ENCODE data around the gene ST6GALNAC3.

DNA sequence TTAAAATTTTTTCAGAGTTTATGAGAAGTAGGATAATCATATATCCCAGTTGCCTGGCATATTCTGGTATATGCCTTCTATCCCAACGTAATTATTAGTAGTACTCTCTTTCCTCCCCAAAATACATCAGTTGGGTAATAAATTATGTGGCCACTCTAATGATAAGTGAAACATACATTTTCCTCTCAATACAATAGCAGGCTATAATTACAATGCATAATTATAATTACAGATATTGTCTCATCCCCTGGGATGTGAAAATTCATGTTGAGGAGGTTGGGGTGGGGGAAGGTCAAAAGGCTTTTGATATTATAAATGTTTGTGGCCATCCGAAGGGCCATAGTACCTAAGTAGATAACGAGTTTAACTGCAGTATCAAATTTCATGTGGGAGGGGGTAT is 277.1 kb downstream of the ST6GALNAC3 start:
- TF ChIP-seq ZNF777 (tag by site-specific recombination; IDR thresholded peaks at IDR 0.05; ENCODE audit: borderline replicate concordance) (no peak), ZNF521 (tag by site-specific recombination; IDR thresholded peaks at IDR 0.05) (no peak), ZNF785 (tag by site-specific recombination; IDR thresholded peaks at IDR 0.05) (no peak), ZBTB7A (tag by site-specific recombination; IDR thresholded peaks at IDR 0.05; ENCODE audit: low read depth) (no peak), ZNF140 (tag by site-specific recombination; IDR thresholded peaks at IDR 0.05) (no peak), ZNF24 (tag by site-specific recombination; IDR thresholded peaks at IDR 0.05) (no peak), ZNF629 (tag by site-specific recombination; IDR thresholded peaks at IDR 0.05) (no peak), ZNF311 (tag by site-specific recombination; IDR thresholded peaks at IDR 0.05; ENCODE audit: borderline replicate concordance) (no peak), ZNF239 (tag by site-specific recombination; IDR thresholded peaks at IDR 0.05) (no peak), ZNF223 (tag by site-specific recombination; IDR thresholded peaks at IDR 0.05) (no peak)
- TF ChIP-seq, protein P1, sequence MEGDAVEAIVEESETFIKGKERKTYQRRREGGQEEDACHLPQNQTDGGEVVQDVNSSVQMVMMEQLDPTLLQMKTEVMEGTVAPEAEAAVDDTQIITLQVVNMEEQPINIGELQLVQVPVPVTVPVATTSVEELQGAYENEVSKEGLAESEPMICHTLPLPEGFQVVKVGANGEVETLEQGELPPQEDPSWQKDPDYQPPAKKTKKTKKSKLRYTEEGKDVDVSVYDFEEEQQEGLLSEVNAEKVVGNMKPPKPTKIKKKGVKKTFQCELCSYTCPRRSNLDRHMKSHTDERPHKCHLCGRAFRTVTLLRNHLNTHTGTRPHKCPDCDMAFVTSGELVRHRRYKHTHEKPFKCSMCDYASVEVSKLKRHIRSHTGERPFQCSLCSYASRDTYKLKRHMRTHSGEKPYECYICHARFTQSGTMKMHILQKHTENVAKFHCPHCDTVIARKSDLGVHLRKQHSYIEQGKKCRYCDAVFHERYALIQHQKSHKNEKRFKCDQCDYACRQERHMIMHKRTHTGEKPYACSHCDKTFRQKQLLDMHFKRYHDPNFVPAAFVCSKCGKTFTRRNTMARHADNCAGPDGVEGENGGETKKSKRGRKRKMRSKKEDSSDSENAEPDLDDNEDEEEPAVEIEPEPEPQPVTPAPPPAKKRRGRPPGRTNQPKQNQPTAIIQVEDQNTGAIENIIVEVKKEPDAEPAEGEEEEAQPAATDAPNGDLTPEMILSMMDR (tag by site-specific recombination; IDR thresholded peaks at IDR 0.05), result no peak
- TF ChIP-seq, protein P2, sequence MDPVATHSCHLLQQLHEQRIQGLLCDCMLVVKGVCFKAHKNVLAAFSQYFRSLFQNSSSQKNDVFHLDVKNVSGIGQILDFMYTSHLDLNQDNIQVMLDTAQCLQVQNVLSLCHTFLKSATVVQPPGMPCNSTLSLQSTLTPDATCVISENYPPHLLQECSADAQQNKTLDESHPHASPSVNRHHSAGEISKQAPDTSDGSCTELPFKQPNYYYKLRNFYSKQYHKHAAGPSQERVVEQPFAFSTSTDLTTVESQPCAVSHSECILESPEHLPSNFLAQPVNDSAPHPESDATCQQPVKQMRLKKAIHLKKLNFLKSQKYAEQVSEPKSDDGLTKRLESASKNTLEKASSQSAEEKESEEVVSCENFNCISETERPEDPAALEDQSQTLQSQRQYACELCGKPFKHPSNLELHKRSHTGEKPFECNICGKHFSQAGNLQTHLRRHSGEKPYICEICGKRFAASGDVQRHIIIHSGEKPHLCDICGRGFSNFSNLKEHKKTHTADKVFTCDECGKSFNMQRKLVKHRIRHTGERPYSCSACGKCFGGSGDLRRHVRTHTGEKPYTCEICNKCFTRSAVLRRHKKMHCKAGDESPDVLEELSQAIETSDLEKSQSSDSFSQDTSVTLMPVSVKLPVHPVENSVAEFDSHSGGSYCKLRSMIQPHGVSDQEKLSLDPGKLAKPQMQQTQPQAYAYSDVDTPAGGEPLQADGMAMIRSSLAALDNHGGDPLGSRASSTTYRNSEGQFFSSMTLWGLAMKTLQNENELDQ (tag by site-specific recombination; IDR thresholded peaks at IDR 0.05; ENCODE audit: low read depth), result no peak
- TF ChIP-seq, protein P3, sequence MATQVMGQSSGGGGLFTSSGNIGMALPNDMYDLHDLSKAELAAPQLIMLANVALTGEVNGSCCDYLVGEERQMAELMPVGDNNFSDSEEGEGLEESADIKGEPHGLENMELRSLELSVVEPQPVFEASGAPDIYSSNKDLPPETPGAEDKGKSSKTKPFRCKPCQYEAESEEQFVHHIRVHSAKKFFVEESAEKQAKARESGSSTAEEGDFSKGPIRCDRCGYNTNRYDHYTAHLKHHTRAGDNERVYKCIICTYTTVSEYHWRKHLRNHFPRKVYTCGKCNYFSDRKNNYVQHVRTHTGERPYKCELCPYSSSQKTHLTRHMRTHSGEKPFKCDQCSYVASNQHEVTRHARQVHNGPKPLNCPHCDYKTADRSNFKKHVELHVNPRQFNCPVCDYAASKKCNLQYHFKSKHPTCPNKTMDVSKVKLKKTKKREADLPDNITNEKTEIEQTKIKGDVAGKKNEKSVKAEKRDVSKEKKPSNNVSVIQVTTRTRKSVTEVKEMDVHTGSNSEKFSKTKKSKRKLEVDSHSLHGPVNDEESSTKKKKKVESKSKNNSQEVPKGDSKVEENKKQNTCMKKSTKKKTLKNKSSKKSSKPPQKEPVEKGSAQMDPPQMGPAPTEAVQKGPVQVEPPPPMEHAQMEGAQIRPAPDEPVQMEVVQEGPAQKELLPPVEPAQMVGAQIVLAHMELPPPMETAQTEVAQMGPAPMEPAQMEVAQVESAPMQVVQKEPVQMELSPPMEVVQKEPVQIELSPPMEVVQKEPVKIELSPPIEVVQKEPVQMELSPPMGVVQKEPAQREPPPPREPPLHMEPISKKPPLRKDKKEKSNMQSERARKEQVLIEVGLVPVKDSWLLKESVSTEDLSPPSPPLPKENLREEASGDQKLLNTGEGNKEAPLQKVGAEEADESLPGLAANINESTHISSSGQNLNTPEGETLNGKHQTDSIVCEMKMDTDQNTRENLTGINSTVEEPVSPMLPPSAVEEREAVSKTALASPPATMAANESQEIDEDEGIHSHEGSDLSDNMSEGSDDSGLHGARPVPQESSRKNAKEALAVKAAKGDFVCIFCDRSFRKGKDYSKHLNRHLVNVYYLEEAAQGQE (tag by site-specific recombination; IDR thresholded peaks at IDR 0.05), result no peak

Data from HEK293 (cell line).